ENCODE measurements around the gene RDH14. TPM values are rescaled to one million over a fixed set of nuclear protein-coding genes. Genes with fewer than 3 reads are reported as not detected.

RDH14 gene
- total and polyA plus RNA-seq, 2 of the 4 experiments (the other 2 are of a cell fraction), result 11.9 to 12.2 TPM

DNA sequence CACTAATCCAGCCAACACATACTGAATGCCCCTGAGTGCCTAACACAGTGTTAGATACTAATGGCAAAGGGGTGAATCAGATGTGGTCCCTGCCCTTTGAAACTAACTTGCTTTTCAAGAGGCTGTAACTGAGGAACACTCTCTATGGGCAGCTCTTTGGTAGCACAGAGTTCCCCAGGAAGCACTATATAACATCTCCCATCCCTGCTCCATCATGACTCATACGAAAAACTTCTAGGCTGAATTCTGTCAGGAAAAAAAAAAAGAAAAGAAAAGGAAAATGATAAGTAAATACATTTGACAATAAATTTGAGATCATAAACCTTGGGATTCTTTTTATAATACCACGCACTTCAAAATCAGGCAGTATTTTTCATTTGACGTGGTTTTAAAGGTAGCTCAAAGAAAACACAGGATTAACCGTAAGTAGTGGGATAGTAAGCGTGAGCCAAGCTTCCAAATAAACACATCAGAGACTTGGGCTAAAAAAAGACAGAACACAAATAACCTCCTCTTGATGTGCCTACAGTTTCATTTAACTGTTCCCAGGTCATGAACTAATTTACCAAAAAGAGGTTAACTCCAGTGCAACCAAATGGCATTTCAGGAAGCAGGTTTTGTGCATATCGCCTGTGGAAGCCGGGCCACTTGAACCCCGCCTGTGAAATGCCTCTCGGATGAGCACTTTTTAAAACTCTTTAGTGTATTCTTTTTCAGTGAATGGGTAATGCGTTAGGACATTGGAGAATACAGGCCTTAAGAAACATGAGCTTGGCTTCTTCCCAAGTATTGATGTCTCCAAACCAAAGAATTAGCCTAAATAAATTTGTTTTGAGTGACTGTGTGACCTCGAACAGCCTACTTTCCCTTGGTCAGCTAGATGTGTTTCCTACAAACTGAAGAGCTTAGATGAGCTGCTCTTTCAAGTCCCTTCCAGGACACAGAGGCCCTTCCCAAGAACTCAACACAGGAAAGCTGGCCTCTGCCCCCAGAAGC, 42.0 kb downstream of the RDH14 start:
- Histone ChIP-seq H3K56ac (ENCODE audit: extremely low read depth, insufficient read depth, low read length) (peak overlapping the region; percentile 55), H3K4ac (ENCODE audit: low read depth, low read length) (peak overlapping the region; percentile 99), H3K9me3 (ENCODE audit: control insufficient read depth, insufficient read depth, low read length) (no peaks in the 10 kb centered on the region), H3K36me3 (ENCODE audit: control insufficient read depth, insufficient read depth, low read length) (no peaks in the 10 kb centered on the region), H2BK15ac (ENCODE audit: low read depth, low read length) (peak overlapping the region; percentile 80; the same call in 2 of the 3 replicates), H3K79me1 (ENCODE audit: low read depth in 1 of 2, low read length in 2 of 2) (no peaks in the 10 kb centered on the region), H3K4me3 (ENCODE audit: insufficient read depth, low read depth, low read length) (no peak overlapping the region), H2AFZ (replicated peaks; ENCODE audit: low read length, poor library complexity) (peak overlapping the region; percentile 81), H3K27ac (ENCODE audit: insufficient read depth, low read length) (peak overlapping the region; percentile 51; the same call in 1 of the 2 replicates), H3K18ac (ENCODE audit: low read depth, low read length) (peak overlapping the region; percentile 98), H3K4me2 (ENCODE audit: low read depth, low read length) (peak overlapping the region; percentile 69), H2BK20ac (ENCODE audit: low read depth, low read length) (peak overlapping the region; percentile 99), H4K8ac (ENCODE audit: low read depth in 2 of 2, low read length in 2 of 2) (peak overlapping the region; percentile 15 to 90; a peak in 3 of 4 replicates), H2AK5ac (ENCODE audit: low read depth, low read length) (peak overlapping the region; percentile 90; the same call in 1 of the 2 replicates), H3K9me1 (ENCODE audit: insufficient read depth, low read length) (peaks cover 23% of the 10 kb centered on the region), H4K20me1 (ENCODE audit: insufficient read depth, low read length) (no peaks in the 10 kb centered on the region), H3K4me1 (ENCODE audit: control insufficient read depth, insufficient read depth, low read length) (peaks cover 33% of the 10 kb centered on the region), H2BK120ac (ENCODE audit: low read depth, low read length) (peak overlapping the region; percentile 99), H4K91ac (ENCODE audit: insufficient read depth, low read depth, low read length) (peak overlapping the region; percentile 95), H3K14ac (replicated peaks; ENCODE audit: low read depth, low read length) (peak overlapping the region; percentile 93), H3K27me3 (ENCODE audit: control insufficient read depth, insufficient read depth, low read length) (no peaks in the 10 kb centered on the region), H3K9ac (ENCODE audit: low read depth, low read length) (no peak overlapping the region), H3K23ac (ENCODE audit: low read depth, low read length) (peak overlapping the region; percentile 96), H2AK9ac (replicated peaks; ENCODE audit: low read depth, low read length, poor library complexity) (no peak overlapping the region), H4K5ac (ENCODE audit: low read depth, low read length) (peak overlapping the region; percentile 93), H2BK5ac (ENCODE audit: low read depth, low read length, poor library complexity, severe bottlenecking) (peak overlapping the region; percentile 92)
- POLR2A ChIA-PET (ENCODE audit: unreplicated experiment), result no interaction called here
- DNase-seq (peak; percentile 63), ATAC-seq (ENCODE audit: low read depth) (peak; percentile 35; the same call in 1 of the 2 replicates)
- CTCF ChIA-PET, result interaction anchor here (0.7 to 1.9 kb wide), 3 partner anchors 10 to 837 kb away, joined by 3 to 6 read pairs (median 4); no protein-coding TSS in a partner anchor
- no TSS peak for BruUV-seq (replicated peaks)
- no CpG with 5 or more reads among the region's 11 CpGs for WGBS, 2 experiments (ENCODE audit: extremely low coverage in 2 of 2, insufficient read length in 1 of 2)
- intact Hi-C loops (cut with micrococcal nuclease) (loop anchor here (5.0 kb wide), 1 partner anchor 131 kb away; no protein-coding TSS in a partner anchor), dilution Hi-C loops (cut with HindIII; ENCODE audit: low sequenced_read_pairs, unreplicated experiment) (no loop called here), in situ Hi-C loops (cut with MboI; ENCODE audit: low sequenced_read_pairs) (loop anchor here (25.0 kb wide), 1 partner anchor 1144 kb away; no protein-coding TSS in a partner anchor)
- TF ChIP-seq FOS (IDR thresholded peaks at IDR 0.05; ENCODE audit: low read depth, low read length), result peak; percentile 58
- TF ChIP-seq, protein P1, sequence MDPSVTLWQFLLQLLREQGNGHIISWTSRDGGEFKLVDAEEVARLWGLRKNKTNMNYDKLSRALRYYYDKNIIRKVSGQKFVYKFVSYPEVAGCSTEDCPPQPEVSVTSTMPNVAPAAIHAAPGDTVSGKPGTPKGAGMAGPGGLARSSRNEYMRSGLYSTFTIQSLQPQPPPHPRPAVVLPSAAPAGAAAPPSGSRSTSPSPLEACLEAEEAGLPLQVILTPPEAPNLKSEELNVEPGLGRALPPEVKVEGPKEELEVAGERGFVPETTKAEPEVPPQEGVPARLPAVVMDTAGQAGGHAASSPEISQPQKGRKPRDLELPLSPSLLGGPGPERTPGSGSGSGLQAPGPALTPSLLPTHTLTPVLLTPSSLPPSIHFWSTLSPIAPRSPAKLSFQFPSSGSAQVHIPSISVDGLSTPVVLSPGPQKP (IDR thresholded peaks at IDR 0.05; ENCODE audit: borderline replicate concordance, low read depth, low read length), result no peak

All from IMR-90 (cell line).